Type B pancreatic cell (in vitro differentiated cells): ENCODE data around the gene RTN4R. TPM values are rescaled to one million over a fixed set of nuclear protein-coding genes. Genes with fewer than 3 reads are reported as not detected.

Experiments
- DNase-seq: peaks from one replicate; pipeline ENCODE4 v3.0.0; 2021; ENCODE audit warnings: mixed read lengths; ENCODE audit not compliant: unreplicated experiment; ENCODE audit errors: extremely low spot score
- H3K27ac Mint-ChIP-seq: 2 replicates; pipeline ENCODE4 v1.8.0; 2021; ENCODE audit warnings: mild to moderate bottlenecking, mixed read lengths
- H3K27me3 Mint-ChIP-seq: 2 replicates; pipeline ENCODE4 v1.8.0; 2021; ENCODE audit warnings: mixed read lengths
- H3K36me3 Mint-ChIP-seq: 2 replicates; pipeline ENCODE4 v1.8.0; 2021; ENCODE audit warnings: mixed read lengths
- H3K4me1 Mint-ChIP-seq: one replicate; pipeline ENCODE4 v1.8.0; 2021; ENCODE audit warnings: mixed read lengths; ENCODE audit not compliant: unreplicated experiment
- H3K4me3 Mint-ChIP-seq: 2 replicates; pipeline ENCODE4 v1.8.0; 2021; ENCODE audit warnings: mild to moderate bottlenecking, mixed read lengths
- H3K9me3 Mint-ChIP-seq: 2 replicates; pipeline ENCODE4 v1.8.0; 2021; ENCODE audit warnings: mixed read lengths
- total RNA-seq: library from RNA; stranded (reverse); gene quantifications from 2 replicates; pipeline ENCODE4 v1.2.1, GENCODE V29; 2021; ENCODE audit warnings: low replicate concordance
- TF ChIP-seq, protein P1 (sequence below): fragments of 200-600 bp; sonication (generic); conservative IDR thresholded peaks from 2 replicates; pipeline ENCODE4 v1.5.0; 2021; ENCODE audit warnings: antibody characterized with exemption, mild to moderate bottlenecking

Gene RTN4R
- total RNA-seq, 1 donor from 2014 or later, result 9.0 TPM

DNA sequence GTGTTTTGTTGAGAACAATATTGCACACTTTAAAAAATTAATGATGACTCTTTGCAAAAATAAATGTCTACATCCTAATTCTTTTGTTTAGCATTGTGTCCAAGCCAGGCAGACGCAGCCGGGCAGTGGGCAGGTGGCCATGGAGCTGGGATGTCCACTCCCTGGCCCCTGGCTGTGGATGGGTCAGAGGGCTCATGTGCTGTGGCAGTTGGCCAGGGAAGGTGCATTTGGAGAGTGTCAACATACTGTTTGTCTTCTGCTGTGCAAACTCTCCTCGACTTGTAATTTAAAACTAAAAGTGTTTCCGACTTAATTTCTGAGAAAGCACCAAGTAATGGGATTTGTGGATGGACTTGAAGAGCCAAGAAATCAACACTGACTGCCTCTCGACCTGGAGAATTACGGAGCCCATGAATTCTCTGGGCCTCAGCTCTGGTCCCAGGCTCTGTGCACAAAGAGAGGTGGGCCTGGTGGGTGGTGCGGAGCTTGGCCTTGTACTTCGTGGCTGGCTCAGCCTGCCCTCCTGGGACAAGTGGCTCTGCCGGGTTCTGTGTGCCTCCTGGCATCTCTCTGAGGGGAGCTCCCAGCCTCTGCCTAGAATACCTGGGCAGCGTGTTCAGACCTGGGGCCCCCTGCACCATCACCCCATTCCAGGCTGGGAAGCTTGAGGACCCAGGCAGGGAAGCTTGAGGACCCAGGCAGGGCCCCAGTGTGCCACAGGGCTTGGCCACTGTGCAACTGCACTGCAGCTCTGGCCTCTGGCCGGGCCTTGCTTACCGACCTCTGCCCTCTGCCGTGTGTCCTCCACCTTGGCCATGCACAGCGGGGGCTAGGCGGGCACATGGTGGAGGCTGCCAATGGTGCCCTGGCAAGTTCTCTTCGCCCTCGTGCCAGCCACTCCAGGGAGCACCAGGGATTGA, 46.4 kb downstream of the RTN4R start:
- H3K36me3 Mint-ChIP-seq, result no peaks in the 10 kb centered on the region
- DNase-seq, result no peak
- no peaks in the 10 kb centered on the region for H3K27me3 Mint-ChIP-seq
- no peaks in the 10 kb centered on the region for H3K9me3 Mint-ChIP-seq
- H3K27ac Mint-ChIP-seq, result no peak overlapping the region
- H3K4me1 Mint-ChIP-seq, result peaks cover 16% of the 10 kb centered on the region
- TF ChIP-seq, protein P1, sequence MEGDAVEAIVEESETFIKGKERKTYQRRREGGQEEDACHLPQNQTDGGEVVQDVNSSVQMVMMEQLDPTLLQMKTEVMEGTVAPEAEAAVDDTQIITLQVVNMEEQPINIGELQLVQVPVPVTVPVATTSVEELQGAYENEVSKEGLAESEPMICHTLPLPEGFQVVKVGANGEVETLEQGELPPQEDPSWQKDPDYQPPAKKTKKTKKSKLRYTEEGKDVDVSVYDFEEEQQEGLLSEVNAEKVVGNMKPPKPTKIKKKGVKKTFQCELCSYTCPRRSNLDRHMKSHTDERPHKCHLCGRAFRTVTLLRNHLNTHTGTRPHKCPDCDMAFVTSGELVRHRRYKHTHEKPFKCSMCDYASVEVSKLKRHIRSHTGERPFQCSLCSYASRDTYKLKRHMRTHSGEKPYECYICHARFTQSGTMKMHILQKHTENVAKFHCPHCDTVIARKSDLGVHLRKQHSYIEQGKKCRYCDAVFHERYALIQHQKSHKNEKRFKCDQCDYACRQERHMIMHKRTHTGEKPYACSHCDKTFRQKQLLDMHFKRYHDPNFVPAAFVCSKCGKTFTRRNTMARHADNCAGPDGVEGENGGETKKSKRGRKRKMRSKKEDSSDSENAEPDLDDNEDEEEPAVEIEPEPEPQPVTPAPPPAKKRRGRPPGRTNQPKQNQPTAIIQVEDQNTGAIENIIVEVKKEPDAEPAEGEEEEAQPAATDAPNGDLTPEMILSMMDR, result no peak
- H3K4me3 Mint-ChIP-seq, result no peak overlapping the region

DNA sequence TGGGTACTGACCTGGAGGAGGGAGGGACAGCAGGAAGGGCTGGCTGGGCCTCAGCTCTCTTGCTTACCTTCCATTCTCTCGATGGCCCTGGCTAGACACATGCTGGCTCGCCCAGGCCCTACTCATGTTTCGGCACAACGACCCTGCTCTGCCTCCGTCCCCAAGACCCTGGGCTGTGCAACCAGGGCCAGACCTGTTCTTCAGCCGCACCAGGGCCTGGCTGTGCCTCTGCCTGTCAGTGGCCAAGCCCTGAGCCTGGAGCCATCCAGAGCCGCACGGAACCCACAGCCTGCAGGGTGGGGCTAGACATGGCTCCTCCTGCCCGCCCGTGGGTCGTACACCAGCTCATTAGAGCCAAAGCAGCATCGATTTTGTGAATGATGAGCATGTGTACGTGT, 47.5 kb downstream of the RTN4R start:
- no peak overlapping the region for H3K27ac Mint-ChIP-seq
- no peaks in the 10 kb centered on the region for H3K9me3 Mint-ChIP-seq

DNA sequence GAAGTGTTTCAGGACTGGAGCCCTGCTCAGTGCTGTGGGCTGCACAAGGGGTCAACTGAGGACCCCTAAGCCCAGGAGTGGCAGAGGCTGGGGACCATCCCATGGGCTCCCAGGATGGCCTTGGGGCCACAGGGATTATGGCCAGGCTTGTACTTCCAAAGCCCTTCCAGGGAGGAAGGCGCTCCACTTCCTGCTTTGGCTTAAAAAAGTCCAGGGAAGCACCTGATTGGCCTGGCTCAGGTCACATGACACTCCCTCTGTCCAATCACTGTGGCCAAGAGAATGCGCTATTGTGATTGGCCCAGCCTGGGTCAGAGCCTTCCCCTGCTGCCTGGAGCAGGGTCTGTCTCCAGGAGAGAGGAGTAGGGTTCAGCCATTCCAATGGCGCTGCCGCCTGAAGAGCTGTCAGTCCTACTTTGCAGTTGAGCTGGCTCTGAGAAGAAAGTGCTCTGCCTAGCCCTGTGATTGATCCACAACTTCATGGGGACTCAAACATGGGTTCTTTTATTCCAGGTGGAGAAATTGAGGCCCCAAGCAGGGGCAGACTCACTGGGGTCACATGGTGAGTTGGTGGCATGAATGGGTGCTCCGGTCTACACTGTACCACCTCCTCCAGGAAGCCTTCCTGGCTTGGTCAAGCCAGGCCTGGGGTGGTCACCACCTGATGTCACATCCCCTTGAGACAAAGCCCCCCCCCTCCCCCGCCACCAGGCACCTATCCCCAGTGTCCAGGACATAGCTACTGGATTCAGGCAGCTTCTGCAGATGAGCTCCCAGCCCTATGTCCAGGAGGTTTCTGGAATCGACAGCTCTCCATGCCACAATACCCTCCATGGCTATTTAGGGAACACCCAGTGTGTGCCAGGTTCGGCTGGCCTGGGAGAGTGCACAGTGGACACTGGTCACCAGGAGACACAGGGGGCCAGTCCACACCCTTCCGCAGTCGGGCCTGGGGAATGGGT, 48.2 kb downstream of the RTN4R start:
- DNase-seq, result no peak
- H3K9me3 Mint-ChIP-seq, result no peaks in the 10 kb centered on the region
- H3K4me3 Mint-ChIP-seq, result no peak overlapping the region
- H3K36me3 Mint-ChIP-seq, result no peaks in the 10 kb centered on the region
- H3K27ac Mint-ChIP-seq, result no peak overlapping the region
- H3K27me3 Mint-ChIP-seq, result no peaks in the 10 kb centered on the region
- H3K4me1 Mint-ChIP-seq, result peaks cover 10% of the 10 kb centered on the region
- TF ChIP-seq, protein P1, result no peak

More for the DNA sequence above, 47.5 kb downstream of the RTN4R start:
- Mint-ChIP-seq H3K4me3 (no peak overlapping the region), H3K36me3 (no peaks in the 10 kb centered on the region), H3K27me3 (no peaks in the 10 kb centered on the region), H3K4me1 (peaks cover 16% of the 10 kb centered on the region)
- DNase-seq, result no peak
- TF ChIP-seq, protein P1, result no peak

DNA sequence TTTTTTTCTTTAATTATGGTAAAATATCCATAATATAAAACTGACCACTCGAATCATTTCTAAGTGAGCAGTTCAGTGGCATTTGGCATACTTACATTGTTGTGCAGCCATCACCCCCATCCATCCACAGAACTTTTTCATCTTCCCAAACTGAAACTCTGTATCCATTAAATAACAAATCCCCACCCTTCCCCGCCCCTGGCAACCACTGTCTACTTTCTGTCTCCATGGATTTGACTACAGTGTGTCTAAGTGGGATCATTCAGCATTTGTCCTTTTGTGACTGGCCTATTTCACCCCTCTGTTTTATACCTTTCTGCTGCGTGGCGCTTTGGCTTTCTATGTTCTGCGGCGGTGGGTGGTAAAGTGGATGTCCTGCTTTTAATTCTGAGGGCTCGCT, 49.1 kb downstream of the RTN4R start:
- peaks cover 3% of the 10 kb centered on the region for H3K27me3 Mint-ChIP-seq
- H3K4me3 Mint-ChIP-seq, result no peak overlapping the region
- no peak overlapping the region for H3K27ac Mint-ChIP-seq
- no peaks in the 10 kb centered on the region for H3K9me3 Mint-ChIP-seq
- peaks cover 14% of the 10 kb centered on the region for H3K4me1 Mint-ChIP-seq
- TF ChIP-seq, protein P1, result no peak
- no peak for DNase-seq
- H3K36me3 Mint-ChIP-seq, result no peaks in the 10 kb centered on the region

DNA sequence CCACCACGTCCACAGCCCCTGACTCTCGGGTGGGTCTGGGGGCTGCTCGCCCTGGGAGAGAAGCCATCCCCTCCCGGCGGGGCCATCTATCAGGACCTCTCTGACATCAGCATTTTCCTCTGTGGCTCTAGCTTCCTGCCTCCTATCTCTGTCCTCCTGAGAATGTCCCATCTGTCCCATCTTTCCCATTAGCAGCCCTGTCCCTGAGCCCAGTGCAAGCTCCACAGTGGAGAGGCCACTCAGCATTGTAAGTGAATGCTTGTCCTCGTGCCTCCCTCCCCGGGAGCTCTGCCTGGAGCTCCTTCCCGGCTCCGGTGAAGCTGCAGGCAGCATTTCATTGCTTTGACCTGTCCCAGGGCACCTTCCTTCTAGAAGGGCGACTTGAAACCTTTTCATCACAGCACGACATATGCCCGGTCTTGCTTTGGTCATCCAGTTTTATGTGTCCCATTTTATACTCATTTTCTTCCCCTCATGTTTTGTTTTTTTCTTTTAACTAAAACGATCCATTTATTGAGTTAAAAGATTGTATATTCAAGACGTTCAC, 49.7 kb downstream of the RTN4R start:
- no peak overlapping the region for H3K4me3 Mint-ChIP-seq
- TF ChIP-seq, protein P1, result no peak
- no peak overlapping the region for H3K27ac Mint-ChIP-seq
- H3K27me3 Mint-ChIP-seq, result peaks cover 3% of the 10 kb centered on the region
- H3K4me1 Mint-ChIP-seq, result peaks cover 14% of the 10 kb centered on the region
- no peaks in the 10 kb centered on the region for H3K36me3 Mint-ChIP-seq
- H3K9me3 Mint-ChIP-seq, result no peaks in the 10 kb centered on the region
- DNase-seq, result no peak
